ENCODE measurements around the gene ERBB4. TPM values are rescaled to one million over a fixed set of nuclear protein-coding genes. Genes with fewer than 3 reads are reported as not detected.

Gene ERBB4
- total and polyA plus RNA-seq, 10 of the 15 experiments (the other 5 are each of a cell fraction or from before 2014, with no cell fraction given): under 0.01 to 0.23 (median 0.01) TPM; not detected in 4

- no peak overlapping the region for H3K4me3 ChIP-seq
- H3K9me3 ChIP-seq (replicated peaks; ENCODE audit: control insufficient read depth, insufficient read depth, low read length): no peaks in the 10 kb centered on the region
- intact Hi-C loops (cut with micrococcal nuclease; ENCODE audit: unreplicated experiment) (no loop called here), in situ Hi-C loops (cut with MboI) (no loop called here)
- ChIA-PET POLR2A (no interaction called here), SMC1A (ENCODE audit: uncharacterized antibody, unreplicated experiment) (no interaction called here), CTCF (interaction anchor here (0.7 to 1.5 kb wide), 4 partner anchors 9 to 300 kb away, joined by 3 read pairs; no protein-coding TSS in a partner anchor), RAD21 (ENCODE audit: unreplicated experiment) (no interaction called here)
- H3K36me3 ChIP-seq (ENCODE audit: control insufficient read depth in 2 of 2, insufficient read depth in 2 of 2, low read length in 1 of 2): no peaks in the 10 kb centered on the region
- no TSS peak for BruUV-seq (replicated peaks)
- TF ChIP-seq USF2 (IDR thresholded peaks at IDR 0.05; ENCODE audit: borderline replicate concordance, low read depth, low read length): no peak
- no peak for TF ChIP-seq SPI1 (IDR thresholded peaks at IDR 0.05; ENCODE audit: borderline replicate concordance, insufficient read depth, low read depth, low read length)
- TF ChIP-seq CTCF (IDR thresholded peaks at IDR 0.05 in 2 of 3, conservative IDR thresholded peaks at IDR 0.05 in 1 of 3; ENCODE audit: control insufficient read depth in 2 of 3, extremely low read depth in 1 of 3, insufficient read depth in 1 of 3, low read depth in 3 of 3, low read length in 3 of 3): peak; percentile 26 to 42 (median 32); a peak in 3 of 6 replicates
- no peak for TF ChIP-seq SREBF2 (IDR thresholded peaks at IDR 0.05; ENCODE audit: low read length)
- TF ChIP-seq ATF2 (IDR thresholded peaks at IDR 0.05; ENCODE audit: low read length): no peak
- TF ChIP-seq EZH2 (IDR thresholded peaks at IDR 0.05; ENCODE audit: borderline replicate concordance, control insufficient read depth, low read depth, low read length): no peak
- no peak overlapping the region for H3K9ac ChIP-seq (ENCODE audit: control insufficient read depth, insufficient read depth, low read length)
- no peaks in the 10 kb centered on the region for H3K27me3 ChIP-seq (replicated peaks in 1 of 2; ENCODE audit: control insufficient read depth in 2 of 2, insufficient read depth in 2 of 2, low read length in 1 of 2)
- DNase-seq (ENCODE audit: low read depth, low spot score): no peak
- no peak overlapping the region for H2AFZ ChIP-seq (ENCODE audit: control insufficient read depth, low read depth, low read length)
- peak; percentile 80 for ATAC-seq
- no peak for FAIRE-seq
- H4K20me1 ChIP-seq (ENCODE audit: control insufficient read depth, insufficient read depth): no peaks in the 10 kb centered on the region
- H3K4me1 ChIP-seq (ENCODE audit: control insufficient read depth, insufficient read depth, low read length): no peaks in the 10 kb centered on the region
- no peaks in the 10 kb centered on the region for H3K79me2 ChIP-seq (ENCODE audit: control insufficient read depth, insufficient read depth, low read length)
- H3K27ac ChIP-seq (ENCODE audit: control insufficient read depth, insufficient read depth): no peak overlapping the region
- no peak overlapping the region for H3K4me2 ChIP-seq (ENCODE audit: control insufficient read depth, insufficient read depth)
Measured at GRCh38 chr2:211503856-211504255, 1034.7 kb downstream of the ERBB4 start.
